ENCODE results near the gene MSRB1. TPM values are rescaled to one million over a fixed set of nuclear protein-coding genes. Genes with fewer than 3 reads are reported as not detected.

Gene MSRB1
- total RNA-seq, 1 experiment from 2014 or later, result 25.7 TPM

DNA sequence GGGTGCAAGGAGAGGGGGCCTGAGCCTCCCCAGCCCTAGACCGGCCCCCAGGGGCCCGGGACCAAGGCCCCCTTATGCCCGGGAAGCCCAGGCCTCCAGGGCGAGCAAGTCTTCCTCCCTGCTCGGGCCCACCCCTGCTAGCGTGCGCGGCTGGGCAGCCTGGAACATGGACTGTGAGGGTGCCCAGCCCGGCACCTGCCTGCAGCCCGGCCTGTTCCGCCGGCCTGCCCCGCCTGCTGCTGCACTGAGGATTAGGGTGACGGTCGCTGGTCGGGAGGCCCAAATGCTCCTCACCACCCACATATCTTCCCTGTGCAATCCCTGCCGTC, 30.8 kb downstream of the MSRB1 start:
- no peaks in the 10 kb centered on the region for H3K9me3 ChIP-seq (ENCODE audit: low read length)
- no peak overlapping the region for H3K9ac ChIP-seq (ENCODE audit: low read length)
- peaks cover 6% of the 10 kb centered on the region for H3K27me3 ChIP-seq (ENCODE audit: low read length)
- no peak for DNase-seq
- no TSS peak for BruUV-seq (replicated peaks)
- no peaks in the 10 kb centered on the region for H3K9me2 ChIP-seq (replicated peaks; ENCODE audit: low read length)
- no peak overlapping the region for H3K4me2 ChIP-seq (ENCODE audit: low read length)
- CTCF ChIA-PET, result no interaction called here
- intact Hi-C loops (cut with micrococcal nuclease), result no loop called here
- POLR2A ChIA-PET (ENCODE audit: unreplicated experiment), result no interaction called here
- no peaks in the 10 kb centered on the region for H4K20me1 ChIP-seq (ENCODE audit: low read length)
- H2AFZ ChIP-seq (ENCODE audit: low read length), result no peak overlapping the region
- H3K4me1 ChIP-seq (ENCODE audit: insufficient read depth, low read length), result peaks cover 11% of the 10 kb centered on the region
- H3F3A ChIP-seq (ENCODE audit: low read length, unreplicated experiment), result no peaks in the 10 kb centered on the region
- H3K79me2 ChIP-seq (ENCODE audit: low read length), result no peaks in the 10 kb centered on the region
- H3K36me3 ChIP-seq (ENCODE audit: low read depth, low read length), result no peaks in the 10 kb centered on the region
- H3K27ac ChIP-seq (ENCODE audit: low read length), result no peak overlapping the region
- ATAC-seq, result no peak
- no peak overlapping the region for H3K4me3 ChIP-seq (ENCODE audit: low read length)
- TF ChIP-seq EZH2 (IDR thresholded peaks at IDR 0.05; ENCODE audit: low read length, unreplicated experiment), result no peak

DNA sequence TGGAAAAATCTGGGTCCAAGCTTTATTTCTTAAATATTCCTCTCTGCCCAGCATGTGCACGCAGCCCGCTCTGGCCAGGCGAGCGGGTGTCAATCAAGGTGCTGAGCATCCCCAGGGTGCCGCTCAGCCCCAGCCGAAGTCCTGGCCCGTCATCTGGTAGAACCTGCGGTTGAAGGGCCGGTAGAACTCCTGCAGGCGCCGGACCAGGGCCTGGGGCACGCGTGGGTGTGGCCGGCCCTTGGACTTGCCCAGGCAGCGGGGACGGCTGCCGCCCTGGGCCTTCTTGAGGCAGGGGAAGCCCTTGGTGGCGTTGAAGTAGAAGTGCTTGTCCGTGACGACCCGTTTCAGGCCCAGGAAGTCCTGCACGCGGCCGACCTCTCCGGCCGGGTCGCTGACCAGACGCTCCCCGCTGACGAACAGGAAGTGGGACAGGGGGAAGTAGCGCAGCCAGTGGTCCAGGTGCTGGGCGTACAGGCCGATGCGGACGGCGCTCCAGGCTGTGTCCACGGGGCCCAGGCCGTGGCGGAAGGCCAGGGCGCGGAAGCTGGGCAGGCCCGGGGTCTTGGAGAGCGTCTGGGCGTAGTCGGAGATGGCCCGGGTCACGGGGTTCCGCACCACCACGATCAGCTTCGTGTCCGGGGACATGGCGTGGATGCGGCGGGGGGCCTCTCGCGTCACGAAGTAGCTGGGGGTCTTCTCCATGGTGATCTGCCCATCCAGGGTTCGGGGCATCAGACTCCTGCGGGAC, 31.4 kb downstream of the MSRB1 start:
- Histone ChIP-seq H3K9ac (ENCODE audit: low read length) (no peak overlapping the region), H3F3A (ENCODE audit: low read length, unreplicated experiment) (no peaks in the 10 kb centered on the region), H3K9me2 (replicated peaks; ENCODE audit: low read length) (no peaks in the 10 kb centered on the region), H4K20me1 (ENCODE audit: low read length) (no peaks in the 10 kb centered on the region), H3K4me1 (ENCODE audit: insufficient read depth, low read length) (peaks cover 11% of the 10 kb centered on the region), H3K79me2 (ENCODE audit: low read length) (no peaks in the 10 kb centered on the region), H2AFZ (ENCODE audit: low read length) (no peak overlapping the region), H3K4me2 (ENCODE audit: low read length) (no peak overlapping the region), H3K27ac (ENCODE audit: low read length) (no peak overlapping the region), H3K4me3 (ENCODE audit: low read length) (no peak overlapping the region), H3K36me3 (ENCODE audit: low read depth, low read length) (no peaks in the 10 kb centered on the region), H3K27me3 (ENCODE audit: low read length) (peaks cover under 1% of the 10 kb centered on the region; the same call in 1 of the 2 replicates), H3K9me3 (ENCODE audit: low read length) (no peaks in the 10 kb centered on the region)
- POLR2A ChIA-PET (ENCODE audit: unreplicated experiment), result no interaction called here
- TF ChIP-seq EZH2phosphoT487 (IDR thresholded peaks at IDR 0.05; ENCODE audit: borderline replicate concordance, low read length) (no peak), CTCF (conservative IDR thresholded peaks at IDR 0.05; ENCODE audit: low read depth, low read length) (no peak), EZH2 (IDR thresholded peaks at IDR 0.05; ENCODE audit: low read length, unreplicated experiment) (no peak)
- intact Hi-C loops (cut with micrococcal nuclease), result no loop called here
- no peak for ATAC-seq
- no peak for DNase-seq
- CTCF ChIA-PET, result no interaction called here
- no TSS peak for BruUV-seq (replicated peaks)

DNA sequence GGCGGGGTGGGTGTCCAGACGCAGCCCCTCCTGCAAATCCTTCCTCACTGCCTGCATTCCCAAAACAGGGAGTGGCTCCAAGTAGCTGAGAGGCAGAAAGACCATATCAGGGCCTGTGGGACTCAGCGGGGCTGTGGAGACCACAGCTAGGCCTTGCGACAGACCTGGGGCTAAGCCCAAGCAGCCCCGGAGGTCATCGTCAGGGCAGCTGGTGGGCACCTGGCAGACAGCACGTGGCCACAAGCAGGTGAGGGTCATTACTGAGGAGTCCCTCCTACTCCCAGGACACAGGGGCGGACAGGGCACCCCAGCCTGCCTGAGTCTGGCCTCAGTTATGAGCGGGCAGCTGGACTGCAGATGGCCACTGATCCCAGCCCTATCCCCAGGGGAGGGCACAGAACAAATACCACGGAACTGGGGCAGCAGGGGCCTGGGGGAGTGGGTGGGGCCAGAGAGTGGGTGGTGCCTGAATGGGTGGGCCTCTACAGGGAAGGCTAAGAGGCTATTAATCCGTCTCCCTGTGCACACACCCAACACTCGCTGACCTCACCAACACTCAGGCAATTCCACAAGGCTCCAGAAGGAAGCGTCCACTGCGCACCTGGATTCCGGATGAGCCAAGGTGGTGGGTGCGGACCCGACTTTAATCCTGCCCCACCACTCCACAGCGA, 33.3 kb downstream of the MSRB1 start:
- intact Hi-C loops (cut with micrococcal nuclease), result no loop called here
- H3K79me2 ChIP-seq (ENCODE audit: low read length), result no peaks in the 10 kb centered on the region

More for the DNA sequence above, 33.3 kb downstream of the MSRB1 start:
- POLR2A ChIA-PET (ENCODE audit: unreplicated experiment), result no interaction called here
- Histone ChIP-seq H3K9me3 (ENCODE audit: low read length) (no peaks in the 10 kb centered on the region), H3K27ac (ENCODE audit: low read length) (no peak overlapping the region), H3K27me3 (ENCODE audit: low read length) (no peaks in the 10 kb centered on the region), H3F3A (ENCODE audit: low read length, unreplicated experiment) (no peaks in the 10 kb centered on the region), H2AFZ (ENCODE audit: low read length) (no peak overlapping the region), H3K4me2 (ENCODE audit: low read length) (no peak overlapping the region), H3K4me1 (ENCODE audit: insufficient read depth, low read length) (peaks cover 11% of the 10 kb centered on the region), H3K4me3 (ENCODE audit: low read length) (no peak overlapping the region), H3K9me2 (replicated peaks; ENCODE audit: low read length) (no peaks in the 10 kb centered on the region), H3K36me3 (ENCODE audit: low read depth, low read length) (no peaks in the 10 kb centered on the region), H4K20me1 (ENCODE audit: low read length) (no peaks in the 10 kb centered on the region), H3K9ac (ENCODE audit: low read length) (no peak overlapping the region)
- CTCF ChIA-PET, result no interaction called here
- ATAC-seq (no peak), DNase-seq (no peak)
- TF ChIP-seq CTCF (conservative IDR thresholded peaks at IDR 0.05; ENCODE audit: low read depth, low read length) (no peak), EZH2 (IDR thresholded peaks at IDR 0.05; ENCODE audit: low read length, unreplicated experiment) (no peak), EZH2phosphoT487 (IDR thresholded peaks at IDR 0.05; ENCODE audit: borderline replicate concordance, low read length) (no peak)
- BruUV-seq (replicated peaks), result no TSS peak

Measured in PC-3 (cell line).